GM12891 (cell line): Measurements from ENCODE around the gene PTPN7.

Experiments used
- PAX5 ChIP-seq: IDR thresholded peaks from 2 replicates; pipeline ENCODE4 v1.6.1; 2011; ENCODE audit warnings: low read length, moderate library complexity, mild to moderate bottlenecking; ENCODE audit not compliant: insufficient read depth, severe bottlenecking
- POLR2A ChIP-seq: IDR thresholded peaks from 2 replicates; pipeline ENCODE4 v1.6.1; 2011; ENCODE audit warnings: low read depth, low read length, control low read depth
- POLR2AphosphoS5 ChIP-seq: IDR thresholded peaks from 2 replicates; pipeline ENCODE4 v1.6.1; 2011; ENCODE audit warnings: low read depth, low read length, control low read depth
- POU2F2 ChIP-seq: IDR thresholded peaks from 2 replicates; pipeline ENCODE4 v1.6.1; 2011; ENCODE audit warnings: low read depth, mild to moderate bottlenecking, control low read depth, low read length, moderate library complexity
- SPI1 ChIP-seq: IDR thresholded peaks from 2 replicates; pipeline ENCODE4 v1.6.1; 2011; ENCODE audit warnings: low read depth, low read length, control low read depth
- TAF1 ChIP-seq: IDR thresholded peaks from 2 replicates; pipeline ENCODE4 v1.6.1; 2011; ENCODE audit warnings: low read depth, low read length, control low read depth

GRCh38 chr1:202204065-202204464 is 43.7 kb upstream of the PTPN7 start:
- TF ChIP-seq POLR2A (no peak), POLR2AphosphoS5 (no peak), SPI1 (no peak), POU2F2 (no peak), TAF1 (no peak), PAX5 (no peak)
